Activated naive CD4-positive, alpha-beta T cell treated with anti-CD3 and anti-CD28 coated beads, Interleukin-2, amount 50 U/mL, for 24 hours (primary cell): ENCODE data around the gene ISCA1.
"Not testable (repeated sequence)": the region's sequence is repeated elsewhere in the genome, so short reads cannot be mapped to it uniquely, and the experiment has no call there.

Experiments used
- H3K27ac Mint-ChIP-seq: one replicate; pipeline ENCODE4 v1.8.0; 2021; ENCODE audit warnings: mild to moderate bottlenecking, mixed read lengths
- H3K27me3 Mint-ChIP-seq: one replicate; pipeline ENCODE4 v1.8.0; 2021; ENCODE audit warnings: mixed read lengths
- H3K36me3 Mint-ChIP-seq: one replicate; pipeline ENCODE4 v1.8.0; 2021; ENCODE audit warnings: mixed read lengths
- H3K4me1 Mint-ChIP-seq: one replicate; pipeline ENCODE4 v1.8.0; 2021; ENCODE audit warnings: mixed read lengths
- H3K4me3 Mint-ChIP-seq: one replicate; pipeline ENCODE4 v1.8.0; 2021; ENCODE audit warnings: mild to moderate bottlenecking, mixed read lengths
- H3K9me3 Mint-ChIP-seq: one replicate; pipeline ENCODE4 v1.8.0; 2021; ENCODE audit warnings: mixed read lengths

Gene ISCA1

DNA sequence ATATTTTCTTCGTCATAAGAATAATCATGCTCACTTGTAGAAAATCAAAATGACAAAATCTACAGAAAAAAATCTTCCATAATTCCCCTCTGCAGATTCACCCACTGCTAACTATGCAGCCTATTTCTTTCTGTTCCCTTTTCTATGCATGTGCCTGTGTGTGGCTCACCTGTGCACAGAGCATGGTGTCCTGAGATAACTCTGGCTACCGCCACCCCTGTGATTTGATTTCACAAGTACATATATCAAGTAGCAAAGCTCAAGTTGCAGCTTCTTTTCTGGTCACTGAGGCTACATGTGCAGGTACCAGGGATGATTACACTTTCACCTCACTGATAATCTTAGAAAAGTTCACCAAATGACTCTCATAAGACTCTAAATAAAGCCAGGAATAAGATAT, 18.4 kb upstream of the ISCA1 start:
- no peaks in the 10 kb centered on the region for H3K27me3 Mint-ChIP-seq
- H3K9me3 Mint-ChIP-seq, result no peaks in the 10 kb centered on the region
- peaks cover 26% of the 10 kb centered on the region for H3K36me3 Mint-ChIP-seq
- H3K4me3 Mint-ChIP-seq, result no peak overlapping the region
- peaks cover 27% of the 10 kb centered on the region for H3K4me1 Mint-ChIP-seq
- H3K27ac Mint-ChIP-seq, result no peak overlapping the region

DNA sequence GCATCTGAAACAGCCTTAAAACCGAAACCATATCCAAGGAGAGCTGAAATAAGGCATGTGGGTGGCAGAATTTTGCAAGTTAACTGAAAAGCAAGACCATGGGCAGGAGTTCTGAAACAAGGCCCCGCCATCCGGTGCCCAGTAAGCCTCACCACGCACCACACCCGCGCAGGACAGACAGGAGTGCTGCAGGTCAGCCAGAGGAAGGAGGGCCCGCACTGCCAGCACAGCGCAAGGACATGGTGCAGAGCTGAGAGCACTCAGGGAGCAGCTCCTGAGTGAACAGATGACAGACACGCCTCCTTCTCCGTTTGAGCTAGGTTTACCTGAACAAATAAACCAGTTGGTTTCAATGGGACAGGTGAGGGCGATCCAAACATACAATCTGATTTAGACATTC, 16.5 kb upstream of the ISCA1 start:
- no peak overlapping the region for H3K4me3 Mint-ChIP-seq
- H3K36me3 Mint-ChIP-seq, result peaks cover 21% of the 10 kb centered on the region
- no peak overlapping the region for H3K27ac Mint-ChIP-seq

DNA sequence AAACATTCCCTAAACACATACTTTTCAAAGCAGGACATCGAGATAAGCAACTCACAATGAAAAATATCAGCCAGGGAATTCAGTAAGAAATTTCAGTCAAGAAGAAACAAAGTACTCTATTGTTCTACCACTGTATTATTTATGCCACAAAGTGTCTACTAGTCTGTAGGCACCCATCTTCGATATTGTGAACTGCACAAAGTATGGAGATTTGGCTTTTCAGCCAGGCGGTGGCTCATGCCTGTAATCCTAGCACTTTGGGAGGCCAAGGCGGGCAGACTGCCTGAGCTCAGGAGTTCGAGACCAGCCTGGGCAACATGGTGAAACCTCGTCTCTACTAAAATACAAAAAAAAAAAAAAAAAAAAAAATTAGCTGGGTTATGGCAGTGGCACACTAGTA, 8.0 kb upstream of the ISCA1 start:
- H3K27me3 Mint-ChIP-seq, H3K36me3 Mint-ChIP-seq, H3K4me1 Mint-ChIP-seq, H3K4me3 Mint-ChIP-seq, H3K9me3 Mint-ChIP-seq, H3K27ac Mint-ChIP-seq: not testable (repeated sequence)

More for the DNA sequence above, 16.5 kb upstream of the ISCA1 start:
- H3K27me3 Mint-ChIP-seq, result no peaks in the 10 kb centered on the region
- no peaks in the 10 kb centered on the region for H3K9me3 Mint-ChIP-seq
- peaks cover 11% of the 10 kb centered on the region for H3K4me1 Mint-ChIP-seq

DNA sequence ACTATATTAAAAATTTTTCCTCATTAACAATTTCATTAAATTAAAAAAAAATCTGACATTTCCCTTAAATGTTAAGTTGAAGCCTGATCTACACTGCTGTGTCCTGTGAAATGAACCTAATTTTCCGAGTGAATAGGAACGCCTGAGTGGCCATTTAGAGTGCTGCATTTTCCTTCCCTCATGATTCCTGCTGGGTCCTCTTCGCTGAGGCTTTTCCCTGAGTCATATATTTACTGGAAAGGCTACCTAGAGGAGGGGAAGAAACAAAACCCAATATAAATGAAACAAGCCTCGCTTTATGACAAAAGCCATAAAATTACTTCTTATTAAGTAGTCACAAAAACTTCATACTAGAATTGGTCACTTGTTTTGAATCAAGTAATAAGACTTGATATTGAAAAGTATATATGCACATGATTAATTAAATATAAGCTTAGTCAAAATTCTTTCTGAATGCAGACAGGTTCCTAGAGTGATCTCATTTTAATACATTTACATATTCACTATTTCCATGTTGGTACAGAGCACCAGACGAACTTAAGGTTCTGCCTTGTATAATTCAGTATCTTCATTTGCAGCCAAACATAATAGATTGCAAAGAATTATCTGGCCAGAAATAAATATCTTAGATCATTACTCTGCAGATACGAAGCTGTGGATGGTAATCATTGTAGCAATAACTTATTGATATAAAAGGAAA, 6.3 kb upstream of the ISCA1 start:
- Mint-ChIP-seq H3K36me3 (peaks cover 1% of the 10 kb centered on the region), H3K27ac (no peak overlapping the region), H3K9me3 (no peaks in the 10 kb centered on the region), H3K4me3 (no peak overlapping the region), H3K27me3 (no peaks in the 10 kb centered on the region), H3K4me1 (peaks cover 3% of the 10 kb centered on the region)

DNA sequence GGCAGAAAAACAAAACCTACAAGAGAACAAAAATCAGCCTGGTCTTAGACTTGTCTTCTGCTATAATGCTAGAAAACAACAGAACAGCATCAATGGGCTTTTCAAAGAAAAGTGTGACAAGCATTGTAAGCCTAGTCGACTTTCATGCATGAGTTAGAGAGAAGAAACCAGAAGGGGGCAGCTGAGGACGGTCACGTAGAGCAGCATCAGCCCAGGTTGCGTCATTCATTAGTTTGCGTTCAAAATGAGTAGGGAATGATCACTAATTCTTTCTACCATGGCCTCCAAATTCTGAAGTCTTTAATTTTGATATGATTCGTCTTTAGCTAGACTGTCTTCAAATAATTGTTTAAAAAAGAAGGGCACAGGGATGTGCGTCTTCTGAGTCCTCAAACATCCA, 4.7 kb upstream of the ISCA1 start:
- no peak overlapping the region for H3K27ac Mint-ChIP-seq
- peaks cover 10% of the 10 kb centered on the region for H3K4me1 Mint-ChIP-seq
- no peak overlapping the region for H3K4me3 Mint-ChIP-seq
- H3K9me3 Mint-ChIP-seq, result no peaks in the 10 kb centered on the region
- H3K27me3 Mint-ChIP-seq, result no peaks in the 10 kb centered on the region
- H3K36me3 Mint-ChIP-seq, result peaks cover 1% of the 10 kb centered on the region

DNA sequence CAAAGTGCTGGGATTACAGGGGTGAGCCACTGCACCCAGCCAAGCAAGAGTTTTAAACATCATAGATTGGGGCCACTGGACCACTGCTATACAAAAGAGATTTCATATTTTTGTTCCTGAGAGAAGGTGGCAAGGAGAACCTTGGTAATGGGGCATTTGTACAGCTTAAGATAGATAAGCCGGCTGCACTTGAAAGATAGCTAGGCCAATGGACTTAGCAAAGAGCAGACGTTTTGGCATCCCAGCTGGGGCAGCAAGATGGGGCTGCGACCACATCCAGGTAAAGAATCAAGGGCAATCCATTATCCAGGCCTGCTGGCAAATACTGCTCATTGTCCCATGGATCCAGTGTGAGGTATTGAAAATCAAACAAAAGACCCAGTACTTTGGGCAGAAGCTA, 3.9 kb upstream of the ISCA1 start:
- no peak overlapping the region for H3K27ac Mint-ChIP-seq
- peaks cover 2% of the 10 kb centered on the region for H3K36me3 Mint-ChIP-seq
- no peaks in the 10 kb centered on the region for H3K9me3 Mint-ChIP-seq
- H3K27me3 Mint-ChIP-seq, result no peaks in the 10 kb centered on the region
- no peak overlapping the region for H3K4me3 Mint-ChIP-seq
- H3K4me1 Mint-ChIP-seq, result peaks cover 12% of the 10 kb centered on the region

DNA sequence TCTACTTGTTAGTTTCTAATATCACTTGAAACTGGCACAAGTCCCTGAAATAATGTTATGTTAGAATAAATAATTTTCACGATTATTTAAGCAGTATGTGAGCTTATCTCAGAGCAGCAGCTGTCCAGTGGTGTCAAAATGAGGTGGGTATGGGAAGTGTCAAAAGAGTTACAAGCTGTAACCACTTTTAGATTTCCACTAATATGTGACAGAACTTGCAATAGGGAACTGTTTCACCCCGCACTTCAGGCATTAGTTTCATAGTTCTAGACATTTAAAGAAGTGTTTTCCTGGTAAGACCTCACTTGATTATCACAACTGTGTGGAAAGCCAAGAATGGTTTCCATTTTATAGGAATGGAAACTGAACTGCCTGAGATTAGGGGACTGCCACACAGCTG, 2.9 kb upstream of the ISCA1 start:
- H3K27ac Mint-ChIP-seq, result peak overlapping the region; percentile 23
- peaks cover 21% of the 10 kb centered on the region for H3K4me1 Mint-ChIP-seq

DNA sequence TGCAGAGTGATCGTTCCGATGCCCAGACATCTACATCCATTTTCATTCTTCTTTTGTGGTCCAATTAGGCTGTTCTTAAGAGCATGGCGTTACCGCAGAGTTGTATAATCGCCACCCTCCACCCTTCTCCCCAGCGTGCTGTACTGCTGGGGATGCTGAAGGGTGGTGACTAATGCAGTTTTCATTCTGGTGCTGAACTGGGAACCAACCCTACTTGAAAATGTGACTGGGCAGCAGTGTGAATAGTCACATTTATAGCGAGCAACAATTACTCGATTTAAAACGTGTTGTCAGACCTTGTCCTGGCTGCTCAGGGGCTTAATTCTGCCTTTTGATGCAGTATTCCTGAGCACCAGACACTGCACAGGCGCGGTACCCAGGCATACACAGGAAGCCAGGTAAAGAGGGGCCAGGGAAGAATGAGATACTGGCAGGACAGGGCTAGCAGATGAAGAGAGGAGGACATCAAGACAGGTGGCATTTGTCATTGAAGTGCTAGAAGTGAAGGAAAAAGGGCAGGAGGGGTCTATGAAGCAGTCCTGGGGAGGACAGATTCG, 719 bp upstream of the ISCA1 start:
- Mint-ChIP-seq H3K9me3 (no peaks in the 10 kb centered on the region), H3K4me3 (peak overlapping the region; percentile 89), H3K27ac (peak overlapping the region; percentile 90), H3K27me3 (no peaks in the 10 kb centered on the region), H3K36me3 (peaks cover 8% of the 10 kb centered on the region), H3K4me1 (peaks cover 39% of the 10 kb centered on the region)

More for the DNA sequence above, 2.9 kb upstream of the ISCA1 start:
- H3K36me3 Mint-ChIP-seq, result peaks cover 4% of the 10 kb centered on the region
- no peaks in the 10 kb centered on the region for H3K27me3 Mint-ChIP-seq
- no peak overlapping the region for H3K4me3 Mint-ChIP-seq
- H3K9me3 Mint-ChIP-seq, result no peaks in the 10 kb centered on the region

DNA sequence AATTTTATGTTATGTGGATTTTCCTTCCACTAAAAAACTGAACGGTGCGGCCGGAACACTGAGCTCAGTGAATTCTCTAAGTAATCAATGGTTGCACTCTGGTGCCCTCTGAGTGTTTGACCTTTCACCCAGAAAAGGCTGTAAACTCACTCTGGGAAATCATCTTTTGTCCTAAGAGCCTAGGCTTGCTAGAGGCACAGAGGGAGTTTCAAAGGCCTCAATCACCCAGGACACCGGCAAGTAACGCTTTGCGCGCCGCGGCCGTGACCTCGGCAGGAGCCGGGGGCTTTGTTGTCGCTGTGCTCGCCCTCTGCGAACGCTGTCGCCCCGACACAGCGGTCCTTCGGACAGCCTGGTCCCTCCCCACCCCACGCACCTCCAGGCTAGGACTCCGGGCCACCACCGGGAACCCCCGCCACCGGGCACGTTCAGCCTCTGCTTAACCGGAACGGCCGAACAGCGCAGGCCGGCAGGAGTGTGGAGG, 703 bp downstream of the ISCA1 start:
- peak overlapping the region; percentile 89 for H3K4me3 Mint-ChIP-seq
- H3K4me1 Mint-ChIP-seq, result peaks cover 50% of the 10 kb centered on the region
- peaks cover 8% of the 10 kb centered on the region for H3K36me3 Mint-ChIP-seq
- peak overlapping the region; percentile 82 for H3K27ac Mint-ChIP-seq
- no peaks in the 10 kb centered on the region for H3K9me3 Mint-ChIP-seq
- no peaks in the 10 kb centered on the region for H3K27me3 Mint-ChIP-seq

DNA sequence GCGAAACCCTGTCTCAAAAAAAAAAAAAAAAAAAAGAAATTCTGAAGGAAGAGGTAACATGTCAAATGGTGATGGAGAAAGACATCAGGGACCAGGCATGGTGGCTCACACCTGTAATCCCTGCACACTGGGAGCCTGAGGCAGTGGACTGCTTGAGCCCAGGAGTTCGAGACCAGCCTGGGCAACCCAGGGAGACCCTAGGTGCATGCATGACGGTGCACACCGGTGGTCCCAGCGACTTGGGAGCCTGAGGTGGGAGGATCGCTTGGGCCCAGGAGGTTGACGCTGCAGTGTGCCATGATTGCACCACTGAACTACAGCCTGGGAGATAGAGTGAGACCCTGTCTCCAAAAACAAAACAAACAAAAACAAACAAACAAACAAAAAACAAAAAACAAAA, 1.8 kb downstream of the ISCA1 start:
- Mint-ChIP-seq H3K4me3 (peak overlapping the region; percentile 89), H3K27ac (no peak overlapping the region), H3K36me3 (peaks cover 8% of the 10 kb centered on the region), H3K4me1 (peaks cover 52% of the 10 kb centered on the region), H3K9me3 (no peaks in the 10 kb centered on the region), H3K27me3 (no peaks in the 10 kb centered on the region)

DNA sequence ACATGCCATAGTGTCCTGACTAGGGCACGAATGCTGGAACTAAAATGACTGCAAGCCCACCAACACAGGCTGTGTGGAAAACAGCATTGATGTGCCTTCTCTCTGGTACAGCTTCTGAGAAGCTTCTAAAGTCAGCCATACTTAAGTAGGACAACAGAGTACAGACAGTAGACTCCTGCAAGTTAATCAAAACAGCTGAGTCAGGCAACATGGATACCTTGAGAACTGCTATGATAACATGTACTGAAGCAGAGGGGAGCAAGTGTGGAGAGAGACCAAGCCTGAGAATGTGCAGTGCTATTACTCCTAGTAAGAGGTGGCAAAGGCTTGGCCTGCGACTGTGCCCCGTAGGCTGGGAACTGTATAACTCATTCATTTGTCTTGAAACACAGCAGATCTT, 2.5 kb downstream of the ISCA1 start:
- Mint-ChIP-seq H3K36me3 (peaks cover 8% of the 10 kb centered on the region), H3K9me3 (no peaks in the 10 kb centered on the region), H3K4me3 (peak overlapping the region; percentile 77), H3K27ac (no peak overlapping the region), H3K27me3 (no peaks in the 10 kb centered on the region), H3K4me1 (peaks cover 58% of the 10 kb centered on the region)

DNA sequence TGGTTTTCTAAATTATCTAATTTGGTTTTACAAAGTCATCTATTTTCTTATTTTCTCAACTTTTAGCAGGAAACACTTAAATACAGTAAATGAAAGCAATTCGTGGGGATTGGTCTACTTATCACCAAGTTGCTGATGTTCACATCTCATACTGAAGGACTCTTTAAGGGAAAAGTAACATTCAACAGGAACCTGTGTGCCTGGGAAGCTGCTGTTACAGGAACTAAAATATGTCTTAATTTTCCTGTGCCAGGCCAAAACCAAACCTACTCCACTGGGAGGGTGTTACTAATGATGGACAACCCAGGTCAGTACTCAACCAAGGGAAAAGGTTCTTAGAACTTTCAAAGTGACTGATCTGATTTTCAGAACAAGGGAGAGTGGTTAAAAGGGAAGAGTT, 5.3 kb downstream of the ISCA1 start:
- Mint-ChIP-seq H3K27me3 (no peaks in the 10 kb centered on the region), H3K36me3 (peaks cover 17% of the 10 kb centered on the region), H3K27ac (no peak overlapping the region), H3K4me1 (peaks cover 53% of the 10 kb centered on the region), H3K9me3 (no peaks in the 10 kb centered on the region), H3K4me3 (no peak overlapping the region)

DNA sequence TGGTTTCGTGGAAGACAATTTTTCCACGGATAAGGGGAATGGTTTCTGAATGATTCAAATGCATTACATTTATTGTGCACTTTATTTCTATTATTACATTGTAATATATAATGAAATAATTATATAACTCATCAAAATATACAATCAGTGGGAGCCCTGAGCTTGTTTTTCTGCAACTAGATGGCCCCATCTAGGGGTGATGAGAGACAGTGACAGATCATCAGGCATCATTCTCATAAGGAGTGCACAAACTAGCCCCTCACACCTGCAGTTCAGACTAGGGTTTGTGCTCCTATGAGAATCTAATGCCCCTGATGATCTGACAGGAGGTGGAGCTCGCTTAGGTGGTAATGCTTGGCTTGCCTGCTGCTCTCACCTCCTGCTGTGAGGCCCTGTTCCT, 6.4 kb downstream of the ISCA1 start:
- Mint-ChIP-seq H3K9me3 (no peaks in the 10 kb centered on the region), H3K4me3 (no peak overlapping the region), H3K27ac (no peak overlapping the region), H3K36me3 (peaks cover 24% of the 10 kb centered on the region), H3K27me3 (no peaks in the 10 kb centered on the region), H3K4me1 (peaks cover 48% of the 10 kb centered on the region)

DNA sequence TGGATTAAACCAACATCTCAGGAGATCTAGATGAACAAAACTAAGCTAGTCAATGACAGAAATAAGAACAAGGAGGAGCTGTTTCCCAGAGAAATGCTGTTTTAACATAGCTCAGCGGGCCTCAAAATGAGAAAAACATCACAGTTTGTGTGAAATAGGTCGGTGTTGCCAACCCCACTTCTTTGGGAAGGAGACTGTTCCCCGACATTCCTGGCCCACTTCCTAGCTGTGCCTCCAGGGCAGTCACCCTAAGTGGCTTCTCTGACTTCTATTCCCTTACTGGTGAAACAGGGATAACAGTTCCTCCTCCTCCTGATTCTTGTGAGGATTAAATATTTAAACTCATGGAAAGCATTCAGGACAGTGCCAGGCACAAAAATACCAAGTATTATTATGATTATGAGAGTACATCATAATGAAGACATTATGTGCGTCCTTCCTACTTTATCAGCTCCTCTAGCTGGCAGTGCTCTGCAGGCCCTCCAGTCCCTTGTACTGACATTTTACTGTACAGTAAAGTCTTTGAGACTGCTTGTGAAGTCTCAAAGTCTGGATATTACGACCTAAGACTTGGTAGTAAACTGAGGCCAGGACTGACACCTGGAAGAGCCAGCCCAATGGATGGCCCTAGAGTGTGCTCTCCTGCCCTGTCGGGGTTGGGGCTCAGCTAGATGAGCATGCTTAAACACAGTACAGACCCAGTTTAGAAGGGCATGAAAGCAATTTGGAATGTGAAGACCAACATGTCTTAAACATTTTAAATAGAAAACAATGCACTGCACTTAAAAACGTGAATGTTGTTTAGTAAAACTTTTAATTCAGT, 7.3 kb downstream of the ISCA1 start:
- H3K27me3 Mint-ChIP-seq, result no peaks in the 10 kb centered on the region
- peaks cover 23% of the 10 kb centered on the region for H3K36me3 Mint-ChIP-seq
- H3K9me3 Mint-ChIP-seq, result no peaks in the 10 kb centered on the region
- no peak overlapping the region for H3K4me3 Mint-ChIP-seq
- H3K4me1 Mint-ChIP-seq, result peaks cover 40% of the 10 kb centered on the region
- H3K27ac Mint-ChIP-seq, result no peak overlapping the region

DNA sequence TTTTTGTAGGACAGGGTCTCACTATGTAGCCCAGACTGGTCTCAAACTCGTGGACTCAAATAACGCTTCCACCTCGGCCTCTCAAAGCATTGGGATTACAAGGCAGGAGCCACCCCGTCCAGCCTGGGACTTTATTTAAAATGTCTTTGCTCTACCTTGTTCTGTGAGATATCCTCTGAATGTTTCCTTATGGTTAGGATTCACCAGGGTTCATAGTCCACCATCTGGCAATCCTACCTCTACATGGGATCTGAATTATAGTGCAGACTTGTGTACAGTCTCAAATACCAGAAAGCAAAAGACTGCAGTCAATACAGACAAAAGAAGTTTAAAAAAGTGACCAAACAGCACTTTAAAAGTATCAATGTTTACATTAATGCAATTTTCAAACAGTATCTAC, 10.1 kb downstream of the ISCA1 start:
- peaks cover 23% of the 10 kb centered on the region for H3K36me3 Mint-ChIP-seq
- H3K4me3 Mint-ChIP-seq, result no peak overlapping the region
- no peak overlapping the region for H3K27ac Mint-ChIP-seq
- H3K4me1 Mint-ChIP-seq, result peaks cover 17% of the 10 kb centered on the region
- H3K9me3 Mint-ChIP-seq, result no peaks in the 10 kb centered on the region
- H3K27me3 Mint-ChIP-seq, result no peaks in the 10 kb centered on the region

DNA sequence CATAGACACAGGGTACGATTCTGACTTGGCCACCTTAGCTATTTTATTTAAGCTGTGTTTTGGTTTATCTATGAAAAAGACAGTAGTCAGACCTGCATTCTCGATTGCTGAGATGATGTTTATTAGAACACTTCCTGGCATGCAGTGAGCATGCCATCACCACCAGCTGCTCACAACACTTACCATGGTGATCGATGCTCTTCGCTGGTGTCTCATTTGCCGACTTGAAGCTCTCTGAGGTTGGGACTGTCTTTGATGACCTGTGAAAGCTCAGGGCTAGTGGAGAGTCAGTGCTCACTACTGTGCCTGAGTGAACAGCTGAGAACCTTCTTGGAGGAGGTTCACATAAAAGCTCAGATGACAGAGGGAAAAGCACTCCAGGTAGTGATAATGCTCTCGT, 18.5 kb downstream of the ISCA1 start:
- Mint-ChIP-seq H3K4me3 (no peak overlapping the region), H3K27me3 (no peaks in the 10 kb centered on the region), H3K9me3 (no peaks in the 10 kb centered on the region), H3K36me3 (peaks cover 18% of the 10 kb centered on the region), H3K27ac (no peak overlapping the region), H3K4me1 (no peaks in the 10 kb centered on the region)
